Nephron (organoid): ENCODE data around the gene CD19.

Source experiments
- H3K27ac Mint-ChIP-seq, 3 experiments: 2 replicates each; pipeline ENCODE4 v1.8.0; 2020; ENCODE audit warnings: mixed read lengths in 3 of 3, mild to moderate bottlenecking in 2 of 3, moderate library complexity in 1 of 3
- H3K27me3 Mint-ChIP-seq: 2 replicates; pipeline ENCODE4 v1.8.0; 2021; ENCODE audit warnings: low read depth, mild to moderate bottlenecking, moderate library complexity, mixed read lengths
- H3K36me3 Mint-ChIP-seq: 2 replicates; pipeline ENCODE4 v1.8.0; 2020; ENCODE audit warnings: low read depth, mixed read lengths
- H3K4me1 Mint-ChIP-seq: 2 replicates; pipeline ENCODE4 v1.8.0; 2020; ENCODE audit warnings: mixed read lengths
- H3K4me3 Mint-ChIP-seq, 3 experiments: 2 replicates each; pipeline ENCODE4 v1.8.0; 2020; ENCODE audit warnings: mild to moderate bottlenecking in 3 of 3, mixed read lengths in 3 of 3, moderate library complexity in 2 of 3
- H3K9me3 Mint-ChIP-seq: 2 replicates; pipeline ENCODE4 v1.8.0; 2020; ENCODE audit warnings: mixed read lengths
- CTCF ChIP-seq, 3 experiments: fragments of 200-600 bp; sonication (generic); IDR thresholded peaks; one replicate each; pipeline ENCODE4 v1.5.0; 2021; ENCODE audit warnings: antibody characterized with exemption in 3 of 3; ENCODE audit not compliant: unreplicated experiment in 3 of 3

CD19 gene

GRCh38 chr16:28986046-28986445 lies 54.3 kb downstream of the CD19 start:
- H3K36me3 Mint-ChIP-seq: peaks cover 59% of the 10 kb centered on the region
- H3K9me3 Mint-ChIP-seq: peaks cover 5% of the 10 kb centered on the region
- no peak for TF ChIP-seq CTCF (IDR thresholded peaks at IDR 0.05; ENCODE audit: unreplicated experiment in 3 of 3)
- H3K4me3 Mint-ChIP-seq: no peak overlapping the region
- H3K27ac Mint-ChIP-seq: no peak overlapping the region
- H3K4me1 Mint-ChIP-seq: no peaks in the 10 kb centered on the region
- no peaks in the 10 kb centered on the region for H3K27me3 Mint-ChIP-seq

- Mint-ChIP-seq H3K9me3 (peaks cover 5% of the 10 kb centered on the region), H3K4me1 (no peaks in the 10 kb centered on the region), H3K27me3 (no peaks in the 10 kb centered on the region), H3K4me3 (no peak overlapping the region), H3K36me3 (peaks cover 58% of the 10 kb centered on the region), H3K27ac (no peak overlapping the region)
- TF ChIP-seq CTCF (IDR thresholded peaks at IDR 0.05; ENCODE audit: unreplicated experiment in 3 of 3): no peak
These were observed 54.7 kb downstream of the CD19 start for GRCh38 chr16:28986492-28986891.

- Mint-ChIP-seq H3K4me3 (no peak overlapping the region), H3K36me3 (peaks cover 51% of the 10 kb centered on the region), H3K27me3 (no peaks in the 10 kb centered on the region), H3K4me1 (no peaks in the 10 kb centered on the region), H3K9me3 (peaks cover 5% of the 10 kb centered on the region), H3K27ac (no peak overlapping the region)
- TF ChIP-seq CTCF (IDR thresholded peaks at IDR 0.05; ENCODE audit: unreplicated experiment in 3 of 3): no peak
These were observed 55.5 kb downstream of the CD19 start for GRCh38 chr16:28987170-28987853.
